IMR-90 (cell line): ENCODE measurements around the gene PNP. TPM values are rescaled to one million over a fixed set of nuclear protein-coding genes. Genes with fewer than 3 reads are reported as not detected.

Experiments
- ATAC-seq: fragments of 200-7000 bp; cut with Tn5 transposase; 2 replicates; pipeline ENCODE4 v1.9.1; 2020; ENCODE audit warnings: low read depth, mild to moderate bottlenecking, moderate library complexity
- BruUV-seq: library from RNA; stranded (reverse); fragments of 400-500 nt; replicated peaks from 2 replicates; lab custom pipeline; 2021; lab: Mats Ljungman, UMichigan
- CTCF ChIA-PET: fragments of 300-600 bp; formaldehyde crosslinking; extraction: SDS; loops from one replicate; lab custom pipeline; 2021; ENCODE audit warnings: antibody characterized with exemption; lab: Yijun Ruan, JAX
- POLR2A ChIA-PET: fragments of 300-600 bp; sonication (Branson Sonifier 250); formaldehyde crosslinking; loops from one replicate; lab custom pipeline; 2022; ENCODE audit warnings: antibody characterized with exemption; ENCODE audit not compliant: unreplicated experiment; lab: Charles Lee
- DNase-seq: peaks from one replicate; pipeline ENCODE4 v3.0.0; 2013
- H2AFZ ChIP-seq: replicated peaks from 2 replicates; pipeline ENCODE3; 2013; ENCODE audit warnings: low read length, mild to moderate bottlenecking; ENCODE audit not compliant: poor library complexity
- H2AK5ac ChIP-seq: 2 replicates; pipeline ENCODE4 v1.6.1; 2013; ENCODE audit warnings: low read depth, low read length, inconsistent platforms
- H2AK9ac ChIP-seq: replicated peaks from 2 replicates; pipeline ENCODE3; 2013; ENCODE audit warnings: mild to moderate bottlenecking, low read depth, low read length, moderate library complexity; ENCODE audit not compliant: poor library complexity
- H2BK120ac ChIP-seq: 2 replicates; pipeline ENCODE4 v1.6.1; 2013; ENCODE audit warnings: low read depth, low read length, inconsistent platforms
- H2BK15ac ChIP-seq: 3 replicates; pipeline ENCODE4 v1.6.1; 2013; ENCODE audit warnings: low read depth, low read length, inconsistent platforms
- H2BK20ac ChIP-seq: 2 replicates; pipeline ENCODE4 v1.6.1; 2013; ENCODE audit warnings: low read depth, mild to moderate bottlenecking, inconsistent platforms, low read length, moderate library complexity
- H2BK5ac ChIP-seq: 2 replicates; pipeline ENCODE4 v1.6.1; 2013; ENCODE audit warnings: mild to moderate bottlenecking, low read depth, low read length, inconsistent platforms; ENCODE audit not compliant: poor library complexity, severe bottlenecking
- H3K14ac ChIP-seq: replicated peaks from 2 replicates; pipeline ENCODE4 v1.6.1; 2013; ENCODE audit warnings: low read depth, low read length, inconsistent platforms
- H3K18ac ChIP-seq: 2 replicates; pipeline ENCODE4 v1.6.1; 2013; ENCODE audit warnings: low read depth, low read length, control low read depth
- H3K23ac ChIP-seq: 2 replicates; pipeline ENCODE4 v1.6.1; 2013; ENCODE audit warnings: low read depth, low read length, inconsistent platforms
- H3K27ac ChIP-seq: 2 replicates; pipeline ENCODE4 v1.5.1; 2013; ENCODE audit warnings: mild to moderate bottlenecking, control low read depth, low read length; ENCODE audit not compliant: insufficient read depth
- H3K27me3 ChIP-seq: 2 replicates; pipeline ENCODE4 v1.6.1; 2013; ENCODE audit warnings: low read length; ENCODE audit not compliant: control insufficient read depth, insufficient read depth
- H3K36me3 ChIP-seq: 2 replicates; pipeline ENCODE4 v1.6.1; 2013; ENCODE audit warnings: low read length, mixed read lengths; ENCODE audit not compliant: control insufficient read depth, insufficient read depth
- H3K4ac ChIP-seq: 2 replicates; pipeline ENCODE4 v1.6.1; 2013; ENCODE audit warnings: low read depth, low read length, inconsistent platforms
- H3K4me1 ChIP-seq: 2 replicates; pipeline ENCODE4 v1.6.1; 2013; ENCODE audit warnings: low read length, mixed read lengths; ENCODE audit not compliant: control insufficient read depth, insufficient read depth
- H3K4me2 ChIP-seq: 2 replicates; pipeline ENCODE4 v1.6.1; 2013; ENCODE audit warnings: low read depth, mild to moderate bottlenecking, control low read depth, low read length, moderate library complexity
- H3K4me3 ChIP-seq: 2 replicates; pipeline ENCODE4 v1.5.1; 2013; ENCODE audit warnings: low read depth, mild to moderate bottlenecking, control low read depth, low read length, moderate library complexity; ENCODE audit not compliant: insufficient read depth
- H3K56ac ChIP-seq: 2 replicates; pipeline ENCODE4 v1.6.1; 2013; ENCODE audit warnings: low read length, inconsistent platforms; ENCODE audit not compliant: insufficient read depth; ENCODE audit errors: extremely low read depth
- H3K79me1 ChIP-seq, 2 experiments: 2 replicates each; pipeline ENCODE4 v1.6.1; 2013; ENCODE audit warnings: low read length in 2 of 2, inconsistent platforms in 1 of 2, low read depth in 1 of 2
- H3K9ac ChIP-seq: 2 replicates; pipeline ENCODE4 v1.6.1; 2013; ENCODE audit warnings: low read depth, low read length, control low read depth
- H3K9me1 ChIP-seq: 2 replicates; pipeline ENCODE4 v1.6.1; 2013; ENCODE audit warnings: low read length, inconsistent platforms; ENCODE audit not compliant: insufficient read depth
- H3K9me3 ChIP-seq: 2 replicates; pipeline ENCODE4 v1.6.1; 2013; ENCODE audit warnings: low read length; ENCODE audit not compliant: control insufficient read depth, insufficient read depth
- H4K20me1 ChIP-seq: 2 replicates; pipeline ENCODE4 v1.6.1; 2013; ENCODE audit warnings: low read length, inconsistent platforms; ENCODE audit not compliant: insufficient read depth
- H4K5ac ChIP-seq: 2 replicates; pipeline ENCODE4 v1.6.1; 2013; ENCODE audit warnings: mild to moderate bottlenecking, low read depth, low read length, control low read depth
- H4K8ac ChIP-seq, 2 experiments: 2 replicates each; pipeline ENCODE4 v1.6.1; 2013; ENCODE audit warnings: low read depth in 2 of 2, low read length in 2 of 2, control low read depth in 1 of 2, inconsistent platforms in 1 of 2
- H4K91ac ChIP-seq: 2 replicates; pipeline ENCODE4 v1.6.1; 2013; ENCODE audit warnings: low read depth, low read length, inconsistent platforms; ENCODE audit not compliant: insufficient read depth
- CEBPB ChIP-seq: IDR thresholded peaks from 2 replicates; pipeline ENCODE4 v1.6.1; 2012; ENCODE audit warnings: low read depth, low read length, improper control_type of control experiment
- CHD1 ChIP-seq: IDR thresholded peaks from 2 replicates; pipeline ENCODE4 v1.6.1; 2012; ENCODE audit warnings: low read depth, low read length, improper control_type of control experiment
- CTCF ChIP-seq: conservative IDR thresholded peaks from 2 replicates; pipeline ENCODE4 v1.5.1; 2012; ENCODE audit warnings: mild to moderate bottlenecking, low read depth, low read length, improper control_type of control experiment
- ELK1 ChIP-seq: fragments of 150-350 bp; IDR thresholded peaks from 2 replicates; pipeline ENCODE4 v1.6.1; 2016; ENCODE audit warnings: low read depth, mild to moderate bottlenecking, low read length, moderate library complexity, borderline replicate concordance
- FOS ChIP-seq: fragments of 150-350 bp; IDR thresholded peaks from 2 replicates; pipeline ENCODE4 v1.6.1; 2016; ENCODE audit warnings: low read depth, low read length
- MAFK ChIP-seq: IDR thresholded peaks from 2 replicates; pipeline ENCODE4 v1.6.1; 2012; ENCODE audit warnings: low read depth, low read length, improper control_type of control experiment
- MAZ ChIP-seq: IDR thresholded peaks from 2 replicates; pipeline ENCODE4 v1.6.1; 2012; ENCODE audit warnings: low read depth, mild to moderate bottlenecking, low read length, improper control_type of control experiment, moderate library complexity, borderline replicate concordance
- MXI1 ChIP-seq: IDR thresholded peaks from 2 replicates; pipeline ENCODE4 v1.6.1; 2012; ENCODE audit warnings: low read depth, mild to moderate bottlenecking, low read length, moderate library complexity, borderline replicate concordance
- NFE2L2 ChIP-seq: fragments of 150-350 bp; IDR thresholded peaks from 2 replicates; pipeline ENCODE4 v1.6.1; 2016; ENCODE audit warnings: low read depth, mild to moderate bottlenecking, low read length
- POLR2A ChIP-seq: IDR thresholded peaks from 2 replicates; pipeline ENCODE4 v1.6.1; 2012; ENCODE audit warnings: mild to moderate bottlenecking, low read depth, low read length
- RAD21 ChIP-seq: IDR thresholded peaks from 2 replicates; pipeline ENCODE4 v1.6.1; 2012; ENCODE audit warnings: low read length, improper control_type of control experiment
- RFX5 ChIP-seq: IDR thresholded peaks from 2 replicates; pipeline ENCODE4 v1.8.0; 2012; ENCODE audit warnings: low read depth, mild to moderate bottlenecking, low read length, moderate library complexity
- SMC3 ChIP-seq: fragments of 150-350 bp; IDR thresholded peaks from 2 replicates; pipeline ENCODE4 v1.6.1; 2016; ENCODE audit warnings: low read depth, mild to moderate bottlenecking, antibody characterized with exemption, low read length, moderate library complexity
- USF2 ChIP-seq: fragments of 150-350 bp; IDR thresholded peaks from 2 replicates; pipeline ENCODE4 v1.6.1; 2017; ENCODE audit warnings: mild to moderate bottlenecking, antibody characterized with exemption, low read length, low read depth
- WGBS, 2 experiments: methylation state at CpG; one replicate each; pipeline versions ENCODE4 v1.1.5 to v1.1.7; 2013; ENCODE audit warnings: missing lambda C conversion rate in 2 of 2; ENCODE audit not compliant: insufficient read length in 1 of 2; ENCODE audit errors: extremely low coverage in 2 of 2; 5-methylcytosine and 5-hydroxymethylcytosine counted together
- dilution Hi-C: fragments of 300-500 bp; cut with HindIII; formaldehyde crosslinking; loops from one replicate; pipeline ENCODE4 v1.14.3; 2018; ENCODE audit warnings: low sequenced_read_pairs; ENCODE audit not compliant: unreplicated experiment
- in situ Hi-C: fragments of 300-500 bp; cut with MboI; formaldehyde crosslinking; loops from 3 replicates; pipeline ENCODE4 v1.14.3; 2019; ENCODE audit warnings: low sequenced_read_pairs, inconsistent platforms, mixed read lengths
- intact Hi-C: fragments of 100-400 bp; cut with micrococcal nuclease; formaldehyde crosslinking; loops from 2 replicates; pipeline ENCODE4 v1.10.0; 2022
- polyA plus RNA-seq, 3 experiments: library from polyadenylated mRNA; depleted of rRNA; stranded (reverse); fragments of >200 nt; gene quantifications; 2 replicates each; pipeline ENCODE4 v1.2.3, GENCODE V29; 2012; ENCODE audit warnings: low replicate concordance in 1 of 3
- total RNA-seq: library from RNA; depleted of rRNA; stranded (reverse); fragments of >200 nt; gene quantifications from 2 replicates; pipeline ENCODE4 v1.2.3, GENCODE V29; 2012

Gene PNP
- total and polyA plus RNA-seq, 2 of the 4 experiments (the other 2 are of a cell fraction), result 53.4 to 68.8 TPM

GRCh38 chr14:20434701-20435581 lies 34.3 kb upstream of the PNP start:
- in situ Hi-C loops, result no loop called here

More at GRCh38 chr14:20434701-20435581, 34.3 kb upstream of the PNP start:
- Histone ChIP-seq H3K4ac (no peak overlapping the region), H3K9ac (no peak overlapping the region), H3K79me1 (no peaks in the 10 kb centered on the region), H2BK120ac (no peak overlapping the region), H2BK20ac (no peak overlapping the region), H3K36me3 (no peaks in the 10 kb centered on the region), H3K4me3 (no peak overlapping the region; the same call in 1 of the 2 replicates), H4K5ac (no peak overlapping the region), H4K91ac (no peak overlapping the region), H2AK9ac (peak overlapping the region; percentile 48), H3K14ac (no peak overlapping the region), H3K27me3 (peaks cover 8% of the 10 kb centered on the region; the same call in 1 of the 2 replicates), H3K4me1 (peaks cover 2% of the 10 kb centered on the region; the same call in 1 of the 2 replicates), H2BK5ac (no peak overlapping the region), H4K20me1 (no peaks in the 10 kb centered on the region), H2AFZ (peak overlapping the region; percentile 85), H3K9me1 (no peaks in the 10 kb centered on the region), H3K23ac (no peak overlapping the region), H3K18ac (no peak overlapping the region), H3K27ac (no peak overlapping the region), H3K4me2 (peak overlapping the region; percentile 23; the same call in 1 of the 2 replicates), H2BK15ac (no peak overlapping the region), H2AK5ac (no peak overlapping the region), H3K9me3 (no peaks in the 10 kb centered on the region), H3K56ac (no peak overlapping the region), H4K8ac (peak overlapping the region in 1 of 2 experiments; percentile 27; a peak in 1 of 4 replicates)
- no TSS peak for BruUV-seq
- intact Hi-C loops (no loop called here), dilution Hi-C loops (no loop called here)
- ATAC-seq (peak; percentile 51), DNase-seq (no peak)
- no peak for TF ChIP-seq CTCF
- no peak for TF ChIP-seq ELK1
- TF ChIP-seq MAZ, result no peak
- TF ChIP-seq CHD1, result no peak
- TF ChIP-seq MAFK, result no peak
- no peak for TF ChIP-seq USF2
- no peak for TF ChIP-seq POLR2A
- TF ChIP-seq SMC3, result no peak
- TF ChIP-seq RAD21, result no peak
- no peak for TF ChIP-seq RFX5
- no peak for TF ChIP-seq FOS
- TF ChIP-seq CEBPB, result no peak
- TF ChIP-seq NFE2L2, result no peak
- no peak for TF ChIP-seq MXI1
- POLR2A ChIA-PET, result interaction anchor here (1.1 kb wide), 1 partner anchor 22 kb away, joined by 7 read pairs; no protein-coding TSS in a partner anchor
- CTCF ChIA-PET, result no interaction called here
- WGBS, 2 experiments, result 39% methylated on average over 6 of the region's 44 CpGs; no CpG with 5 or more reads in 1 of the 2 experiments
